Prostate gland (tissue), 2 donors: ENCODE results near the gene DGCR8.
"Not testable (repeated sequence)": the region's sequence is repeated elsewhere in the genome, so short reads cannot be mapped to it uniquely, and the experiment has no call there.

Source experiments
- POLR2A ChIP-seq: fragments of 450-650 bp; IDR thresholded peaks from one replicate; pipeline ENCODE4 v1.6.1; 2016; ENCODE audit warnings: antibody characterized with exemption, mild to moderate bottlenecking
- TF ChIP-seq, protein P1 (sequence below), 4 experiments: fragments of 200-600 bp in 2 of 4; fragments of 450-650 bp in 2 of 4; sonication (generic) in 2 of 4; IDR thresholded peaks; 1 replicate in 3 of 4; 2 replicates in 1 of 4; pipeline ENCODE4 v1.5.1; 2016 to 2019; ENCODE audit warnings: antibody characterized with exemption in 4 of 4, mild to moderate bottlenecking in 2 of 4, moderate library complexity in 2 of 4

- TF ChIP-seq, protein P1, sequence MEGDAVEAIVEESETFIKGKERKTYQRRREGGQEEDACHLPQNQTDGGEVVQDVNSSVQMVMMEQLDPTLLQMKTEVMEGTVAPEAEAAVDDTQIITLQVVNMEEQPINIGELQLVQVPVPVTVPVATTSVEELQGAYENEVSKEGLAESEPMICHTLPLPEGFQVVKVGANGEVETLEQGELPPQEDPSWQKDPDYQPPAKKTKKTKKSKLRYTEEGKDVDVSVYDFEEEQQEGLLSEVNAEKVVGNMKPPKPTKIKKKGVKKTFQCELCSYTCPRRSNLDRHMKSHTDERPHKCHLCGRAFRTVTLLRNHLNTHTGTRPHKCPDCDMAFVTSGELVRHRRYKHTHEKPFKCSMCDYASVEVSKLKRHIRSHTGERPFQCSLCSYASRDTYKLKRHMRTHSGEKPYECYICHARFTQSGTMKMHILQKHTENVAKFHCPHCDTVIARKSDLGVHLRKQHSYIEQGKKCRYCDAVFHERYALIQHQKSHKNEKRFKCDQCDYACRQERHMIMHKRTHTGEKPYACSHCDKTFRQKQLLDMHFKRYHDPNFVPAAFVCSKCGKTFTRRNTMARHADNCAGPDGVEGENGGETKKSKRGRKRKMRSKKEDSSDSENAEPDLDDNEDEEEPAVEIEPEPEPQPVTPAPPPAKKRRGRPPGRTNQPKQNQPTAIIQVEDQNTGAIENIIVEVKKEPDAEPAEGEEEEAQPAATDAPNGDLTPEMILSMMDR (IDR thresholded peaks at IDR 0.05) = not testable (repeated sequence)
- not testable (repeated sequence) for TF ChIP-seq POLR2A
These were observed 12.7 kb upstream of the DGCR8 start for GRCh38 chr22:20067384-20067682.
